ENCODE results near the gene MPDU1. TPM values are rescaled to one million over a fixed set of nuclear protein-coding genes. Genes with fewer than 3 reads are reported as not detected.

Gene MPDU1
- total RNA-seq, 1 donor from 2014 or later, result 167 TPM

DNA sequence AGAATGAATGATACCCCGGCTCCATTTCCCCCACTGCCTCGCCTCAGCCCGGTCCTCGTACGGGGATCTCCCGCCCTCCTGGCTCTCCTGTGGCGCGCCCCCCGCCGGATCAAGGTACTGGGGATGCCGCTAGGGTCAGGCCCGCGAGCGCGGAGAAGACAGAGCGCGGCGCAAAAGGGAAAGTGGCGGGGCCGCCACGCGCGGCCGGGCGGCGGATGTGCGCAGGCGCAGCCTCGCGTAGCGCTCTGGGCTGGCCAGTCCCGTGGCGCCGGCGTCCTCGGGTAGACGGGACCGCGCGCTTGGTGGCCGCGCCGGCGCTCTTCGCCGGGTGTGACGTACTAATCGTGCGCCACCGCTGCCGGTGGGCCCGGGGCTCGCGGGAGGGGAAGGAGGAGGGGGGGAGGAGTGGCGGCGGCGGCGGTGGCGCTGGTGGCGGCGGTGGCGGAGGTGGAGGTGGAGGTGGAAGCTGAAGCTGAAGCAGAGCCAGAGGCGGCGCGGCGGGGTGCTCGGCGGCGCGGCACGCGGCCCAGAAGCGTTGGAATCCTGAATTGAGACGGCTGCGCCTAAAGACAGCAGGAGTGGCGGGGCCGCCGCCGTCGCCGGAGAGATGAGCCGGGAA is 22.0 kb upstream of the MPDU1 start, which contains the start of gene SENP3:
Gene SENP3, plus strand, starts transcription at position 331 of the 619 bp plus-strand sequence. CDS start 1,158 bp downstream, outside the sequence.
- peaks cover 12% of the 10 kb centered on the region for H3K36me3 Mint-ChIP-seq
- H3K4me2 ChIP-seq, result peak within 1 kb of the TSS; percentile 97
- H3K27ac ChIP-seq, result peak within 1 kb of the TSS; percentile 79
- H3F3A ChIP-seq (ENCODE audit: low read depth), result peaks cover 41% of the 10 kb centered on the region
- H3K27me3 ChIP-seq, result no peaks in the 10 kb centered on the region
- H3K9me3 ChIP-seq (ENCODE audit: low read depth), result no peaks in the 10 kb centered on the region
- peaks cover 15% of the 10 kb centered on the region for H4K20me1 ChIP-seq (ENCODE audit: low read depth)
- H3K79me2 ChIP-seq (ENCODE audit: low read depth), result peaks cover 39% of the 10 kb centered on the region
- H3K4me3 Mint-ChIP-seq, result peak within 1 kb of the TSS; percentile 97
- DNase-seq (ENCODE audit: low spot score), result peak; percentile 97
- H3K27me3 Mint-ChIP-seq (ENCODE audit: insufficient read depth, low read depth), result peaks cover 2% of the 10 kb centered on the region
- H3K4me1 ChIP-seq, result peaks cover 44% of the 10 kb centered on the region
- H3K36me3 ChIP-seq, result peaks cover 7% of the 10 kb centered on the region
- H3K9me3 Mint-ChIP-seq, result no peaks in the 10 kb centered on the region
- TF ChIP-seq EZH2 (IDR thresholded peaks at IDR 0.05), result no peak
- TF ChIP-seq EZH2phosphoT487 (IDR thresholded peaks at IDR 0.05), result peak; percentile 23
- no peak for TF ChIP-seq CTCF (IDR thresholded peaks at IDR 0.05)
- H3K9ac ChIP-seq, result peak within 1 kb of the TSS; percentile 98
- H3K4me1 Mint-ChIP-seq, result peaks cover 47% of the 10 kb centered on the region
- H3K27ac Mint-ChIP-seq, result peak within 1 kb of the TSS; percentile 89
- peak within 1 kb of the TSS; percentile 94 for H3K4me3 ChIP-seq
- peak within 1 kb of the TSS; percentile 91 for H2AFZ ChIP-seq (replicated peaks)

- H3K27ac Mint-ChIP-seq, result peak overlapping the region; percentile 72
Measured at GRCh38 chr17:7562208-7562605, 21.4 kb upstream of the MPDU1 start.

DNA sequence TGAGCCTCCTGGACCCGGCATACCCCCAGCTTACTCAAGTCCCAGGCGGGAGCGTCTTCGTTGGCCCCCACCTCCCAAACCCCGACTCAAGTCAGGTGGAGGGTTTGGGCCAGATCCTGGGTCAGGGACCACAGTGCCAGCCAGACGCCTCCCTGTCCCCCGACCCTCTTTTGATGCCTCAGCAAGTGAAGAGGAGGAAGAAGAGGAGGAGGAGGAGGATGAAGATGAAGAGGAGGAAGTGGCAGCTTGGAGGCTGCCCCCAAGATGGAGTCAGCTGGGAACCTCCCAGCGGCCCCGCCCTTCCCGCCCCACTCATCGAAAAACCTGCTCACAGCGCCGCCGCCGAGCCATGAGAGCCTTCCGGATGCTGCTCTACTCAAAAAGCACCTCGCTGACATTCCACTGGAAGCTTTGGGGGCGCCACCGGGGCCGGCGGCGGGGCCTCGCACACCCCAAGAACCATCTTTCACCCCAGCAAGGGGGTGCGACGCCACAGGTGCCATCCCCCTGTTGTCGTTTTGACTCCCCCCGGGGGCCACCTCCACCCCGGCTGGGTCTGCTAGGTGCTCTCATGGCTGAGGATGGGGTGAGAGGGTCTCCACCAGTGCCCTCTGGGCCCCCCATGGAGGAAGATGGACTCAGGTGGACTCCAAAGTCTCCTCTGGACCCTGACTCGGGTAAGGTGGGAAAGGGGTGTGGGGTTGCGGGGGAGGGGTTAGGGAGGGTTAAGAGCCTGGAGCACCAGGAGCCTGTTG is 20.4 kb upstream of the MPDU1 start:
- H3K4me1 Mint-ChIP-seq, result peaks cover 43% of the 10 kb centered on the region
- no peak for DNase-seq (ENCODE audit: low spot score)
- no peak overlapping the region for H3K27ac Mint-ChIP-seq
- no peak overlapping the region for H3K9ac ChIP-seq
- H3K79me2 ChIP-seq (ENCODE audit: low read depth), result peaks cover 43% of the 10 kb centered on the region
- TF ChIP-seq CTCF (IDR thresholded peaks at IDR 0.05), result no peak
- TF ChIP-seq EZH2 (IDR thresholded peaks at IDR 0.05), result no peak
- TF ChIP-seq EZH2phosphoT487 (IDR thresholded peaks at IDR 0.05), result no peak
- peaks cover 18% of the 10 kb centered on the region for H3K36me3 Mint-ChIP-seq
- H3K4me3 ChIP-seq, result peak overlapping the region; percentile 94
- no peak overlapping the region for H2AFZ ChIP-seq (replicated peaks)
- H3K27me3 ChIP-seq, result no peaks in the 10 kb centered on the region
- peak overlapping the region; percentile 97 for H3K4me3 Mint-ChIP-seq
- peak overlapping the region; percentile 97 for H3K4me2 ChIP-seq
- peaks cover 33% of the 10 kb centered on the region for H3F3A ChIP-seq (ENCODE audit: low read depth)
- H3K27ac ChIP-seq, result no peak overlapping the region
- no peaks in the 10 kb centered on the region for H3K9me3 ChIP-seq (ENCODE audit: low read depth)
- H3K9me3 Mint-ChIP-seq, result no peaks in the 10 kb centered on the region
- H3K27me3 Mint-ChIP-seq (ENCODE audit: insufficient read depth, low read depth), result peaks cover 2% of the 10 kb centered on the region
- H4K20me1 ChIP-seq (ENCODE audit: low read depth), result peaks cover 15% of the 10 kb centered on the region
- peaks cover 7% of the 10 kb centered on the region for H3K36me3 ChIP-seq
- peaks cover 31% of the 10 kb centered on the region for H3K4me1 ChIP-seq

More at GRCh38 chr17:7562208-7562605, 21.4 kb upstream of the MPDU1 start:
- Histone ChIP-seq H4K20me1 (ENCODE audit: low read depth) (peaks cover 15% of the 10 kb centered on the region), H3K36me3 (peaks cover 7% of the 10 kb centered on the region), H3K79me2 (ENCODE audit: low read depth) (peaks cover 39% of the 10 kb centered on the region), H3K4me1 (peaks cover 42% of the 10 kb centered on the region), H3K4me3 (peak overlapping the region; percentile 94), H3K4me2 (peak overlapping the region; percentile 97), H3K27me3 (no peaks in the 10 kb centered on the region), H3F3A (ENCODE audit: low read depth) (peaks cover 40% of the 10 kb centered on the region), H3K9ac (peak overlapping the region; percentile 98), H2AFZ (replicated peaks) (no peak overlapping the region), H3K9me3 (ENCODE audit: low read depth) (no peaks in the 10 kb centered on the region), H3K27ac (peak overlapping the region; percentile 64)
- DNase-seq (ENCODE audit: low spot score), result no peak
- H3K4me3 Mint-ChIP-seq, result peak overlapping the region; percentile 97
- no peak for TF ChIP-seq CTCF (IDR thresholded peaks at IDR 0.05)
- no peak for TF ChIP-seq EZH2 (IDR thresholded peaks at IDR 0.05)
- no peak for TF ChIP-seq EZH2phosphoT487 (IDR thresholded peaks at IDR 0.05)
- H3K27me3 Mint-ChIP-seq (ENCODE audit: insufficient read depth, low read depth), result peaks cover 2% of the 10 kb centered on the region
- peaks cover 47% of the 10 kb centered on the region for H3K4me1 Mint-ChIP-seq
- peaks cover 14% of the 10 kb centered on the region for H3K36me3 Mint-ChIP-seq
- no peaks in the 10 kb centered on the region for H3K9me3 Mint-ChIP-seq

Data from neural progenitor cell (in vitro differentiated cells).